GM18951 (cell line): ENCODE measurements around the gene NPIPB8.
"Not testable (repeated sequence)": the region's sequence is repeated elsewhere in the genome, so short reads cannot be mapped to it uniquely, and the experiment has no call there.

ENCODE experiments used
- POLR2A ChIP-seq: IDR thresholded peaks from 4 replicates; pipeline ENCODE4 v1.6.1; 2011; ENCODE audit warnings: mild to moderate bottlenecking; ENCODE audit not compliant: insufficient read length, insufficient read depth; ENCODE audit errors: extremely low read depth
- in situ Hi-C: fragments of 300-500 bp; cut with MboI; formaldehyde crosslinking; loops from one replicate; pipeline ENCODE4 v1.12.0; 2022; ENCODE audit warnings: low sequenced_read_pairs, mixed read lengths, inconsistent platforms; ENCODE audit not compliant: unreplicated experiment

The NPIPB8 gene

GRCh38 chr16:28637765-28638164 lies at the start of gene NPIPB8:
Gene NPIPB8 (plus strand): TSS chr16:28638065. CDS start chr16:28638361, 296 bp downstream.
- in situ Hi-C loops: not testable (repeated sequence)

DNA sequence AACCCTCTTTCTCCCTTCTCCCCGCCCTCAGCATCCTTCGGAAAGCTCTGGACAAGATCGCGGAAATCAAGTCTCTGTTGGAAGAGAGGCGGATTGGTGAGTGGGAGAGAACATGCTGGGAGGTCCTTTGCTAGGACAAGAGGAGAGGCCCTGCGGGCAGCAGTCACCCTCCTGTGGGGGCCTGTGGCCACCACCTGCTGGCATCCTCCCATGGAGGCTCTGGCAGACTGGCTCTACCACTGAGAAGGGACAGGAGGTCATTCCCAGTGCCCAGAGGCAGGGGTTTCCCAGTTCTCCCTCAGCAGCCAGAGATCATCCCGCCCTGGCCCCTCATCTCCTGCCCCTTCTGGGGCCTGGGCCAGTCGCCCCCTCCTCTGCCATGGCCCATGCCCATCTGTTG lies 48.8 kb upstream of the NPIPB8 start:
- TF ChIP-seq POLR2A: no peak
- in situ Hi-C loops: no loop called here

- TF ChIP-seq POLR2A: no peak
- in situ Hi-C loops: no loop called here
These were observed 47.9 kb upstream of the NPIPB8 start for GRCh38 chr16:28589930-28590329.

DNA sequence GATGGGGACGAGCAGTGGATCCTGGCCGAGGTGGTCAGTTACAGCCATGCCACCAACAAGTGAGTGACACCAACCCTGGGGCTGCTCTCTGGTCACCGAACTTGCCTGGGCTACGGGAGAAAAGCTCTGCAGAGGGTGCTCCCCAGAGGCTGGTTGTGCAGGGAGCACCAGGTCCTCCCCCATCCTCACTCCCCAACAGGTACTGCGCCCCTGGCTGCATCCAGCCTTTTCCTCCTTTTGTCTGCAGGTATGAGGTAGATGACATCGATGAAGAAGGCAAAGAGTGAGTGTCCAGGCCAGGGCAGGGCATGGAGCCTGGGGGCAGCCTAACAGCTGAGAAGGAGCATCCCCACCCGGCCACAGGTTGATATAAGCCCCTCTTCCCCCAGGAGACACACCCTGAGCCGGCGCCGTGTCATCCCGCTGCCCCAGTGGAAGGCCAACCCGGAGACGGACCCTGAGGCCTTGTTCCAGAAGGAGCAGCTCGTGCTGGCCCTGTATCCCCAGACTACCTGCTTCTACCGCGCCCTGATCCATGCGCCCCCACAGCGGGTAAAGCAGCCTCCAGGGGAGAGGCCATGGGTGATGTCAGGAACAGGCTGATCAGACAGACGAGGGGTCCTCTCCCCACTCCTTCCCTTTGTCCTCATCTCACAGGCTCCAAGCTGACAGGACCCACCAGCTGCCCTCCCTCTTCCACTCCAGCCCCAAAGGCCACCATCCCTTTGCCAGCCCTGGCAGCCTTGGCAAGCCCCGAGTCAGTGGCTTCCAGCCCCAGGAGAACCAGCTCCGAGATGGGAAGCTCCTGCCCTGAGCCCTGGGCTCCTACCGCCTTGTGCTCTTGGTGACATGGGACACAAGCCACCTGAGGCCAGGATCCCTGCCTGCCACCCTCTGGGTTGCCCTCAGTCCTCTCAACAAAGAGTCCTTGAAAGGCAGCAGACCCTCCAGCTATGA lies 47.2 kb upstream of the NPIPB8 start:
- in situ Hi-C loops: no loop called here
- TF ChIP-seq POLR2A: no peak

GRCh38 chr16:28591355-28591754 lies 46.5 kb upstream of the NPIPB8 start:
- in situ Hi-C loops: no loop called here
- no peak for TF ChIP-seq POLR2A

DNA sequence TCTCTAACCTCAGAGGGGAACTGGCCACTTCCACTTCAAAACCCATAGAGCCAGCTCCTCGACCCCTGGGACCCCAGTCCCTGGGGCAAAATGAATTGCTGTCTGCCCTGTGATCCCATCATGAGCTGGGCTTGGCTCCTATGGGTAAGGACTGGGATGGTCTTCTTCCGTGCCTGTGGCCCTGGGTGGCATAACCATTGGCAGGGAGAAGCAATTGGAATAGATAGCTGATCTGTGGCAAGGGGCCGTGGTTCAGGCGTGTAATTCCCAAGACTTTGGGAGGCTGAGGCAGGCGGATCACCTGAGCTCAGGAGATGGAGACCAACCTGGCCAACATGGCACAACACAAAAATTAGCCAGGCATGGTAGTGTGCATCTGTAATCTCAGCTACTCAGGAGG lies 45.4 kb upstream of the NPIPB8 start:
- no peak for TF ChIP-seq POLR2A
- in situ Hi-C loops: no loop called here

GRCh38 chr16:28592979-28593553 lies 44.8 kb upstream of the NPIPB8 start:
- in situ Hi-C loops: no loop called here

GRCh38 chr16:28595451-28595850 lies 42.4 kb upstream of the NPIPB8 start:
- in situ Hi-C loops: not testable (repeated sequence)

More at GRCh38 chr16:28592979-28593553, 44.8 kb upstream of the NPIPB8 start:
- TF ChIP-seq POLR2A: no peak

DNA sequence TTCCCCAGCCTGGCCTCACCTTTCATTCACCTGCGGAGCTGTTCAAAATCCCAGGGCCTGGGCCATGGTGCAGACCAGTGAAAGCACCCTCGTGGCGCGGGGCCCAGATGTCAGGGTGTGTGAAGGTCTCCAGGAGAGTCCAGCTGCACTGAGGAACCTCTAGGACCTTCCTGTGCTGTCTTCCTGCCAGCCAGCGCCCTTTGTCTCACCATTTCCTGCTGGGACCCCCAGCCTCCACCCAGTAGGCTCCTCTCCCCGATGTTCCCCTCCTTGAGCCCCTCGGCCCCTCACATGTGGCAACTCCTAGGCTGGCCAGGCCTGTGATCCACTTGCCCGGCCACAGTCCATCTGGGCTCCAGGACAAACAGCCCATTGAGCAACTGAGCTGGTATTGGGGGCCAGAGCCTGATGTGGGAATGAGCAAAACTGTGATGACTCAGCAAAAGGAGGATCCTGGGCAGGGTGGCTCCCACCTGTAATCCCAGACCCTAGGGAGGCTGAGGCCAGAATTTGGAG lies 41.7 kb upstream of the NPIPB8 start:
- in situ Hi-C loops: no loop called here
- no peak for TF ChIP-seq POLR2A

GRCh38 chr16:28596840-28597691 lies 40.8 kb upstream of the NPIPB8 start, which contains the start of gene SULT1A2:
Gene SULT1A2 (minus strand): TSS chr16:28597050. CDS start chr16:28595930, 1,120 bp downstream.
- TF ChIP-seq POLR2A: no peak
- in situ Hi-C loops: no loop called here

- TF ChIP-seq POLR2A: no peak
- in situ Hi-C loops: no loop called here
These were observed 40.1 kb upstream of the NPIPB8 start for GRCh38 chr16:28597692-28598261.

- in situ Hi-C loops: not testable (repeated sequence)
These were observed 38.2 kb upstream of the NPIPB8 start for GRCh38 chr16:28599377-28600285.

- in situ Hi-C loops: not testable (repeated sequence)
These were observed 36.9 kb upstream of the NPIPB8 start for GRCh38 chr16:28600965-28601364.

DNA sequence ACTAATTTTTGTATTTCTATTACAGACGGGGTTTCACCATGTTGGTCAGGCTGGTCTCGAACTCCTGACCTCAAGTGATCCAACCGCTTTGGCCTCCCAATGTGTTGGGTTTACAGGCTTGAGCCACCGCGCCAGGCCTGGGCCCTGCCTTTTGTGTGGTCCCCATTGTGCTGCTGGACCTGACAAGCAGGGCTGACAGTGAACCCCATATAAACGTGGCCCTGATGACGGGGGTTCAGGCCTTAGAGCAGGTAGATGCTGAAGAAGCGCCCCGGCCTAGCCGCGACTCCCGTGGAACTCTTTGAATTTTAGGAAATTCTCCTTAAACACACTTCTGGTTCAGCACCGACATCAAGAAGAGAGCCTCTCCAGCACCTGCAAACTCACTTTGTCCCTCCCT lies 36.3 kb upstream of the NPIPB8 start:
- in situ Hi-C loops: not testable (repeated sequence)

DNA sequence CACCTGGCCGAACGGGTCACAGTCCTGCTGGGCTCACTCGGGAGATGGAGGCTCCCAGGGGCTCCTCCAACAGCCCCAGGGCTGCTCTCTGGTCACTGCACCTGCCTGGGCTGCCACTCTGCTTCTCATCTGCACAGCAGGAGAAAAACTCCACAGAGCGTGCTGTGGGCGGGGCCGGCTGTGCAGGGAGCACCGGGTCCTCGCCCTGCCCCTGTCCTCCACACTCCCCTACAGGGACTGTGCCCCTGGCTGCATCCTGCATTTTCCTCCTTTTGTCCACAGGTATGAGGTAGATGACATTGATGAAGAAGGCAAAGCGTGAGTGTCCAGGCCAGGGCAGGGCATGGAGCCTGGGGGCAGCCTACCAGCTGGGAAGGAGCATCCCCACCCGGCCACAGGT lies 35.8 kb upstream of the NPIPB8 start:
- in situ Hi-C loops: not testable (repeated sequence)
